ENCODE measurements around the gene HOXA6.

HOXA6 gene

GRCh38 chr7:27146491-27147198 lies 929 bp downstream of the HOXA6 start:
- Histone ChIP-seq H3K9ac (ENCODE audit: low read depth, low read length) (no peak overlapping the region), H3K9me3 (ENCODE audit: control insufficient read depth, insufficient read depth, low read length) (no peaks in the 10 kb centered on the region), H3K27me3 (ENCODE audit: control insufficient read depth, insufficient read depth, low read length) (peaks cover 99% of the 10 kb centered on the region), H3K36me3 (ENCODE audit: control insufficient read depth, insufficient read depth, low read length) (no peaks in the 10 kb centered on the region), H3K4me1 (ENCODE audit: control insufficient read depth, insufficient read depth, low read length) (no peaks in the 10 kb centered on the region), H3K4me3 (ENCODE audit: low read depth, low read length) (peak overlapping the region; percentile 0)

DNA sequence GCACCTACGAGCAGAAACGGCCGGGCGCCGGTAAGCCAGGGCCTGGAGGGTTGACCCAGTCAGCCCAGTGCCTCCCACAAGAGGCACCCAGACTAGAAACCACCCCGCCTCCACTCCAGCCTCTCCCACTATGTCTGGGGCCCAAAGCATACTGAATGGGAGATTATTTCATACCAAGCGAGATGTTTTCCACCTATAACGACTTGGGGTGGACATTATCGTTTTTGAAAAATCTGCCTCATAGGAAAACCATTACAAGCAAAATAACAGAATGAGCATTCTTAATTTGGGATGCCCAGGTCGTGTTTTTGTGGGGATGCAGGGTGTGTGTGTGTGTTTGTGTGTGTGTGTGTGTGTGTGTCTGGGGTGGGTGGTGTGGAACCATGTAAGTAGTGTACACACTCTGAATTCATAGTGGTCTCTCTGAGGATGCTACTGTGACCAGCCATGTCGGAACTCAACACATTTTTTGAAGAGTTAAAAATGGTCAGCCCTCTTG lies 1.6 kb downstream of the HOXA6 start:
- H3K36me3 ChIP-seq (ENCODE audit: control insufficient read depth, insufficient read depth, low read length): no peaks in the 10 kb centered on the region
- no peaks in the 10 kb centered on the region for H3K9me3 ChIP-seq (ENCODE audit: control insufficient read depth, insufficient read depth, low read length)
- H3K27me3 ChIP-seq (ENCODE audit: control insufficient read depth, insufficient read depth, low read length): peaks cover 99% of the 10 kb centered on the region
- H3K4me1 ChIP-seq (ENCODE audit: control insufficient read depth, insufficient read depth, low read length): no peaks in the 10 kb centered on the region
- H3K9ac ChIP-seq (ENCODE audit: low read depth, low read length): no peak overlapping the region
- peak overlapping the region; percentile 26 for H3K4me3 ChIP-seq (ENCODE audit: low read depth, low read length)

- no peaks in the 10 kb centered on the region for H3K4me1 ChIP-seq (ENCODE audit: control insufficient read depth, insufficient read depth, low read length)
- no peaks in the 10 kb centered on the region for H3K36me3 ChIP-seq (ENCODE audit: control insufficient read depth, insufficient read depth, low read length)
- no peaks in the 10 kb centered on the region for H3K9me3 ChIP-seq (ENCODE audit: control insufficient read depth, insufficient read depth, low read length)
- peaks cover 99% of the 10 kb centered on the region for H3K27me3 ChIP-seq (ENCODE audit: control insufficient read depth, insufficient read depth, low read length)
- H3K9ac ChIP-seq (ENCODE audit: low read depth, low read length): no peak overlapping the region
- peak overlapping the region; percentile 26 for H3K4me3 ChIP-seq (ENCODE audit: low read depth, low read length)
Measured at GRCh38 chr7:27145165-27145913, 2.2 kb downstream of the HOXA6 start.

DNA sequence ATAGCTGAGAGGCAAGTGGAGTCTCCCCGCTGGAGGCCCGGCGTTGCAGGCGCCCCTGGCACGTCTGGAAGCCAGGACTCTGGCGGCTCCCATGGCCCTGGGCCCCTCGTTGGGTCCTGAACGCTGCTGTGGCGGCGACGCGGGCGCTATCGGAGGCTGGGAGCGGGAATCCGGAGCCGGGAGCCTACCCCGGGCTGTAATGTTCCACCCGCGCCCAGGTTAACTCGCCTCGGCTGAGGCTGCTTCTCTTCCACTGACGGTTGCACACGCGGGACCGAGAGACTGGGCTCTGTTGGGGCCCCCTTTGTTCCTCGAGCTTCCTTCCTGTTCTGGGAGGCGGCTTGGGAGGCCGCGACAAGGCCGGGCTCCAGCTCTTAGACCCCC lies 2.8 kb downstream of the HOXA6 start:
- Histone ChIP-seq H3K9ac (ENCODE audit: low read depth, low read length) (no peak overlapping the region), H3K36me3 (ENCODE audit: control insufficient read depth, insufficient read depth, low read length) (no peaks in the 10 kb centered on the region), H3K27me3 (ENCODE audit: control insufficient read depth, insufficient read depth, low read length) (peaks cover 99% of the 10 kb centered on the region), H3K4me3 (ENCODE audit: low read depth, low read length) (peak overlapping the region; percentile 18), H3K4me1 (ENCODE audit: control insufficient read depth, insufficient read depth, low read length) (no peaks in the 10 kb centered on the region), H3K9me3 (ENCODE audit: control insufficient read depth, insufficient read depth, low read length) (no peaks in the 10 kb centered on the region)

GRCh38 chr7:27143950-27144780 lies 3.4 kb downstream of the HOXA6 start:
- H3K36me3 ChIP-seq (ENCODE audit: control insufficient read depth, insufficient read depth, low read length): no peaks in the 10 kb centered on the region
- no peak overlapping the region for H3K9ac ChIP-seq (ENCODE audit: low read depth, low read length)
- H3K4me3 ChIP-seq (ENCODE audit: low read depth, low read length): peak overlapping the region; percentile 14
- no peaks in the 10 kb centered on the region for H3K4me1 ChIP-seq (ENCODE audit: control insufficient read depth, insufficient read depth, low read length)
- H3K27me3 ChIP-seq (ENCODE audit: control insufficient read depth, insufficient read depth, low read length): peaks cover 99% of the 10 kb centered on the region
- H3K9me3 ChIP-seq (ENCODE audit: control insufficient read depth, insufficient read depth, low read length): no peaks in the 10 kb centered on the region

GRCh38 chr7:27143023-27143949 lies 4.3 kb downstream of the HOXA6 start, which contains the start of gene HOXA5:
Gene HOXA5, minus strand, starts transcription at chr7:27143681. Its CDS starts 74 bp downstream, at chr7:27143607.
- Histone ChIP-seq H3K27me3 (ENCODE audit: control insufficient read depth, insufficient read depth, low read length) (peaks cover 99% of the 10 kb centered on the region), H3K9me3 (ENCODE audit: control insufficient read depth, insufficient read depth, low read length) (no peaks in the 10 kb centered on the region), H3K36me3 (ENCODE audit: control insufficient read depth, insufficient read depth, low read length) (no peaks in the 10 kb centered on the region), H3K9ac (ENCODE audit: low read depth, low read length) (no peak within 1 kb of the TSS), H3K4me1 (ENCODE audit: control insufficient read depth, insufficient read depth, low read length) (no peaks in the 10 kb centered on the region), H3K4me3 (ENCODE audit: low read depth, low read length) (peak within 1 kb of the TSS; percentile 72)

- Histone ChIP-seq H3K9ac (ENCODE audit: low read depth, low read length) (no peak overlapping the region), H3K9me3 (ENCODE audit: control insufficient read depth, insufficient read depth, low read length) (no peaks in the 10 kb centered on the region), H3K4me1 (ENCODE audit: control insufficient read depth, insufficient read depth, low read length) (no peaks in the 10 kb centered on the region), H3K4me3 (ENCODE audit: low read depth, low read length) (peak overlapping the region; percentile 72), H3K27me3 (ENCODE audit: control insufficient read depth, insufficient read depth, low read length) (peaks cover 100% of the 10 kb centered on the region), H3K36me3 (ENCODE audit: control insufficient read depth, insufficient read depth, low read length) (no peaks in the 10 kb centered on the region)
Measured at GRCh38 chr7:27142580-27143022, 5.0 kb downstream of the HOXA6 start.

- H3K9ac ChIP-seq (ENCODE audit: low read depth, low read length): no peak overlapping the region
- H3K9me3 ChIP-seq (ENCODE audit: control insufficient read depth, insufficient read depth, low read length): no peaks in the 10 kb centered on the region
- H3K36me3 ChIP-seq (ENCODE audit: control insufficient read depth, insufficient read depth, low read length): no peaks in the 10 kb centered on the region
- H3K4me1 ChIP-seq (ENCODE audit: control insufficient read depth, insufficient read depth, low read length): no peaks in the 10 kb centered on the region
- H3K27me3 ChIP-seq (ENCODE audit: control insufficient read depth, insufficient read depth, low read length): peaks cover 100% of the 10 kb centered on the region
- peak overlapping the region; percentile 72 for H3K4me3 ChIP-seq (ENCODE audit: low read depth, low read length)
Measured at GRCh38 chr7:27141923-27142579, 5.5 kb downstream of the HOXA6 start.

GRCh38 chr7:27141137-27141922 lies 6.2 kb downstream of the HOXA6 start:
- no peaks in the 10 kb centered on the region for H3K9me3 ChIP-seq (ENCODE audit: control insufficient read depth, insufficient read depth, low read length)
- no peak overlapping the region for H3K4me3 ChIP-seq (ENCODE audit: low read depth, low read length)
- peaks cover 100% of the 10 kb centered on the region for H3K27me3 ChIP-seq (ENCODE audit: control insufficient read depth, insufficient read depth, low read length)
- no peaks in the 10 kb centered on the region for H3K36me3 ChIP-seq (ENCODE audit: control insufficient read depth, insufficient read depth, low read length)
- no peaks in the 10 kb centered on the region for H3K4me1 ChIP-seq (ENCODE audit: control insufficient read depth, insufficient read depth, low read length)
- H3K9ac ChIP-seq (ENCODE audit: low read depth, low read length): no peak overlapping the region

All from iPS-15b (cell line).